Common myeloid progenitor, CD34-positive (primary cell): ENCODE results near the gene NDUFAF5.

ENCODE experiments used
- CTCF ChIA-PET: fragments of 350-600 bp; sonication (Branson Sonifier 250); formaldehyde crosslinking; loops from one replicate; lab custom pipeline; 2021; ENCODE audit warnings: antibody characterized with exemption; lab: Charles Lee
- POLR2A ChIA-PET: fragments of 350-600 bp; sonication (Branson Sonifier 250); formaldehyde crosslinking; loops from one replicate; lab custom pipeline; 2021; ENCODE audit warnings: antibody characterized with exemption; lab: Charles Lee
- DNase-seq, 3 donors: peaks; one replicate each; pipeline versions ENCODE4 v3.0.0 to v3.0.0-alpha.2; 2013
- H3K27ac ChIP-seq, 2 experiments: 1 replicate in 1 of 2; 2 replicates in 1 of 2; pipeline ENCODE4 v1.7.0; 2013; ENCODE audit warnings: inconsistent platforms in 2 of 2, low read length in 2 of 2, mild to moderate bottlenecking in 2 of 2, low read depth in 1 of 2, moderate library complexity in 1 of 2; ENCODE audit not compliant: severe bottlenecking in 2 of 2, insufficient read depth in 1 of 2, poor library complexity in 1 of 2
- H3K27me3 ChIP-seq, 5 experiments: replicated peaks in 2 of 5; 1 replicate in 3 of 5; 2 replicates in 2 of 5; pipeline versions ENCODE4 v1.6.1 to v1.7.0; 2013; ENCODE audit warnings: low read length in 4 of 5, mild to moderate bottlenecking in 2 of 5, moderate library complexity in 2 of 5, inconsistent platforms in 1 of 5; ENCODE audit not compliant: insufficient read depth in 5 of 5, control insufficient read depth in 4 of 5
- H3K36me3 ChIP-seq, 4 experiments: 1 replicate in 2 of 4; 2 replicates in 2 of 4; pipeline versions ENCODE4 v1.6.1 to v1.7.0; 2013; ENCODE audit warnings: low read length in 3 of 4, control low read depth in 1 of 4, mild to moderate bottlenecking in 1 of 4; ENCODE audit not compliant: control insufficient read depth in 4 of 4, insufficient read depth in 4 of 4
- H3K4me1 ChIP-seq, 4 experiments: 1 replicate in 3 of 4; 2 replicates in 1 of 4; pipeline versions ENCODE4 v1.6.1 to v1.7.1; 2013; ENCODE audit warnings: low read length in 3 of 4, mild to moderate bottlenecking in 3 of 4, control low read depth in 1 of 4, inconsistent platforms in 1 of 4, moderate library complexity in 1 of 4; ENCODE audit not compliant: control insufficient read depth in 4 of 4, insufficient read depth in 4 of 4; ENCODE audit errors: control extremely low read depth in 1 of 4
- H3K4me3 ChIP-seq, 7 experiments: 1 replicate in 4 of 7; 2 replicates in 3 of 7; pipeline versions ENCODE4 v1.5.1 to v1.7.0; 2013; ENCODE audit warnings: mild to moderate bottlenecking in 7 of 7, low read length in 6 of 7, moderate library complexity in 6 of 7, inconsistent platforms in 2 of 7, low read depth in 2 of 7, control low read depth in 1 of 7; ENCODE audit not compliant: insufficient read depth in 4 of 7, control insufficient read depth in 1 of 7; ENCODE audit errors: extremely low read depth in 1 of 7
- H3K9me3 ChIP-seq, 5 experiments: 1 replicate in 4 of 5; 2 replicates in 1 of 5; pipeline versions ENCODE4 v1.6.1 to v1.7.1; 2013; ENCODE audit warnings: low read length in 4 of 5, mild to moderate bottlenecking in 2 of 5, inconsistent platforms in 1 of 5, low read depth in 1 of 5, moderate library complexity in 1 of 5; ENCODE audit not compliant: control insufficient read depth in 4 of 5, insufficient read depth in 2 of 5; ENCODE audit errors: control extremely low read depth in 1 of 5
- WGBS: methylation state at CpG from one replicate; pipeline ENCODE4 v1.1.5; 2013; ENCODE audit not compliant: insufficient coverage; 5-methylcytosine and 5-hydroxymethylcytosine counted together

Gene NDUFAF5

GRCh38 chr20:13790708-13791107 is 5.9 kb downstream of the NDUFAF5 start:
- Histone ChIP-seq H3K27me3 (no peaks in the 10 kb centered on the region), H3K36me3 (peaks cover 6 to 68% (median 40%) of the 10 kb centered on the region in 4 experiments), H3K4me3 (no peak overlapping the region), H3K4me1 (peaks cover 9 to 13% (median 11%) of the 10 kb centered on the region in 4 experiments), H3K27ac (no peak overlapping the region), H3K9me3 (no peaks in the 10 kb centered on the region)
- no CpG with 5 or more reads among the region's 2 CpGs for WGBS
- DNase-seq, result no peak
- ChIA-PET POLR2A (no interaction called here), CTCF (no interaction called here)

- no peak overlapping the region for H3K4me3 ChIP-seq
- H3K9me3 ChIP-seq, result no peaks in the 10 kb centered on the region
- peaks cover 6 to 77% (median 48%) of the 10 kb centered on the region in 4 experiments for H3K36me3 ChIP-seq
- DNase-seq, result no peak
- 100% methylated on average over 2 of the region's 2 CpGs for WGBS
- H3K4me1 ChIP-seq, result peaks cover 0 to 7% (median 1%) of the 10 kb centered on the region in 4 experiments
- no peak overlapping the region for H3K27ac ChIP-seq
- ChIA-PET POLR2A (no interaction called here), CTCF (interaction anchor here (1.0 to 1.6 kb wide), 2 partner anchors 22 to 37 kb away, joined by 4 to 5 read pairs; no protein-coding TSS in a partner anchor)
- H3K27me3 ChIP-seq, result no peaks in the 10 kb centered on the region
Measured at GRCh38 chr20:13791540-13792459, 7.0 kb downstream of the NDUFAF5 start.

GRCh38 chr20:13793001-13793400 is 8.2 kb downstream of the NDUFAF5 start:
- WGBS, result no CpG with 5 or more reads among the region's 1 CpG
- Histone ChIP-seq H3K4me1 (no peaks in the 10 kb centered on the region), H3K4me3 (no peak overlapping the region), H3K9me3 (no peaks in the 10 kb centered on the region), H3K27me3 (no peaks in the 10 kb centered on the region), H3K27ac (no peak overlapping the region), H3K36me3 (peaks cover 4 to 77% (median 54%) of the 10 kb centered on the region in 4 experiments)
- POLR2A ChIA-PET, result no interaction called here
- DNase-seq, result no peak
- CTCF ChIA-PET, result interaction anchor here (0.8 to 1.6 kb wide), 2 partner anchors 9 to 24 kb away, joined by 3 to 5 read pairs; partner anchors contain the start of genes ESF1 and NDUFAF5

- H3K36me3 ChIP-seq, result peaks cover 4 to 82% (median 58%) of the 10 kb centered on the region in 4 experiments
- ChIA-PET CTCF (interaction anchor here (2.1 kb wide), 1 partner anchor 12 kb away, joined by 5 read pairs; no protein-coding TSS in a partner anchor), POLR2A (no interaction called here)
- H3K27ac ChIP-seq, result no peak overlapping the region
- no CpG with 5 or more reads among the region's 6 CpGs for WGBS
- no peaks in the 10 kb centered on the region for H3K4me1 ChIP-seq
- no peak overlapping the region for H3K4me3 ChIP-seq
- no peak for DNase-seq
- H3K9me3 ChIP-seq, result no peaks in the 10 kb centered on the region
- H3K27me3 ChIP-seq, result no peaks in the 10 kb centered on the region
Measured at GRCh38 chr20:13794667-13795066, 9.8 kb downstream of the NDUFAF5 start.

- Histone ChIP-seq H3K9me3 (no peaks in the 10 kb centered on the region), H3K4me1 (no peaks in the 10 kb centered on the region), H3K27ac (no peak overlapping the region), H3K36me3 (peaks cover 6 to 74% (median 53%) of the 10 kb centered on the region in 4 experiments), H3K27me3 (no peaks in the 10 kb centered on the region), H3K4me3 (no peak overlapping the region)
- WGBS, result 100% methylated on average over 3 of the region's 5 CpGs
- ChIA-PET CTCF (interaction anchor here (0.6 to 2.7 kb wide), 2 partner anchors 20 to 217 kb away, joined by 3 to 8 read pairs; no protein-coding TSS in a partner anchor), POLR2A (no interaction called here)
- no peak for DNase-seq
Measured at GRCh38 chr20:13799040-13799439, 14.2 kb downstream of the NDUFAF5 start.

- no peak for DNase-seq
- ChIA-PET CTCF (interaction anchor here (0.8 kb wide), 1 partner anchor 36 kb away, joined by 3 read pairs; no protein-coding TSS in a partner anchor), POLR2A (no interaction called here)
- no peaks in the 10 kb centered on the region for H3K9me3 ChIP-seq
- 100% methylated on average over 1 of the region's 2 CpGs for WGBS
- no peak overlapping the region for H3K27ac ChIP-seq
- no peaks in the 10 kb centered on the region for H3K27me3 ChIP-seq
- H3K4me3 ChIP-seq, result no peak overlapping the region
- peaks cover 6 to 73% (median 54%) of the 10 kb centered on the region in 4 experiments for H3K36me3 ChIP-seq
- no peaks in the 10 kb centered on the region for H3K4me1 ChIP-seq
Measured at GRCh38 chr20:13799974-13800373, 15.1 kb downstream of the NDUFAF5 start.

GRCh38 chr20:13800728-13801134 is 15.9 kb downstream of the NDUFAF5 start:
- Histone ChIP-seq H3K4me1 (no peaks in the 10 kb centered on the region), H3K27ac (no peak overlapping the region), H3K9me3 (no peaks in the 10 kb centered on the region), H3K27me3 (no peaks in the 10 kb centered on the region), H3K4me3 (no peak overlapping the region), H3K36me3 (peaks cover 6 to 66% (median 49%) of the 10 kb centered on the region in 4 experiments)
- ChIA-PET CTCF (interaction anchor here (0.6 to 0.8 kb wide), 2 partner anchors 37 to 1897 kb away, joined by 3 to 4 read pairs; no protein-coding TSS in a partner anchor), POLR2A (no interaction called here)
- no peak for DNase-seq
- WGBS, result 80% methylated on average over 2 of the region's 7 CpGs
